Fibroblast of lung (primary cell): ENCODE measurements around the gene TDRD1.

Experiments
- CTCF ChIP-seq, 2 donors: IDR thresholded peaks in 1 of 2; conservative IDR thresholded peaks in 1 of 2; 1 replicate in 1 of 2; 2 replicates in 1 of 2; pipeline ENCODE4 v1.5.1; 2011 to 2012; ENCODE audit warnings: low read length in 2 of 2, control low read depth in 1 of 2, inconsistent platforms in 1 of 2, low read depth in 1 of 2, mild to moderate bottlenecking in 1 of 2
- EZH2 ChIP-seq: IDR thresholded peaks from 2 replicates; pipeline ENCODE4 v1.5.1; 2012; ENCODE audit warnings: low read length, control low read depth, mild to moderate bottlenecking; ENCODE audit errors: missing control alignments

GRCh38 chr10:114195079-114195478 lies 15.9 kb downstream of the TDRD1 start:
- no peak for TF ChIP-seq CTCF (conservative IDR thresholded peaks at IDR 0.05 in 1 of 2, IDR thresholded peaks at IDR 0.05 in 1 of 2; ENCODE audit: low read depth in 1 of 2, low read length in 2 of 2)
- TF ChIP-seq EZH2, result no peak
